ENCODE data around the gene OTOS.

- TF ChIP-seq TCF12 (IDR thresholded peaks at IDR 0.05; ENCODE audit: low read depth) (no peak), FOXM1 (IDR thresholded peaks at IDR 0.05; ENCODE audit: borderline replicate concordance, low read depth) (no peak), TEAD4 (IDR thresholded peaks at IDR 0.05) (no peak), CEBPB (IDR thresholded peaks at IDR 0.05) (no peak), ZBTB7A (IDR thresholded peaks at IDR 0.05; ENCODE audit: low read depth) (no peak), TAF1 (IDR thresholded peaks at IDR 0.05; ENCODE audit: low read depth) (no peak), EP300 (IDR thresholded peaks at IDR 0.05; ENCODE audit: borderline replicate concordance) (no peak), USF1 (IDR thresholded peaks at IDR 0.05) (no peak), MAX (IDR thresholded peaks at IDR 0.05) (no peak), YY1 (IDR thresholded peaks at IDR 0.05; ENCODE audit: low read depth) (no peak), NFIC (IDR thresholded peaks at IDR 0.05) (no peak), RAD21 (IDR thresholded peaks at IDR 0.05; ENCODE audit: low read depth) (no peak), REST (IDR thresholded peaks at IDR 0.05; ENCODE audit: low read depth) (no peak), CREB1 (IDR thresholded peaks at IDR 0.05; ENCODE audit: low read depth) (no peak)
Observed at GRCh38 chr2:240172071-240172895, 31.8 kb upstream of the OTOS start.
